Globus pallidus (tissue), 1 donor: ENCODE measurements around the gene LINC01488.
A peak's percentile ranks its signal among the peaks of the same experiment; 100 is the strongest.

Experiments
- DNase-seq: peaks from one replicate; pipeline ENCODE4 v3.0.0-alpha.2; 2015; ENCODE audit warnings: low spot score

The LINC01488 gene

GRCh38 chr11:69530278-69531070, 49.0 kb downstream of the LINC01488 start:
- peak; percentile 57 for DNase-seq

DNA sequence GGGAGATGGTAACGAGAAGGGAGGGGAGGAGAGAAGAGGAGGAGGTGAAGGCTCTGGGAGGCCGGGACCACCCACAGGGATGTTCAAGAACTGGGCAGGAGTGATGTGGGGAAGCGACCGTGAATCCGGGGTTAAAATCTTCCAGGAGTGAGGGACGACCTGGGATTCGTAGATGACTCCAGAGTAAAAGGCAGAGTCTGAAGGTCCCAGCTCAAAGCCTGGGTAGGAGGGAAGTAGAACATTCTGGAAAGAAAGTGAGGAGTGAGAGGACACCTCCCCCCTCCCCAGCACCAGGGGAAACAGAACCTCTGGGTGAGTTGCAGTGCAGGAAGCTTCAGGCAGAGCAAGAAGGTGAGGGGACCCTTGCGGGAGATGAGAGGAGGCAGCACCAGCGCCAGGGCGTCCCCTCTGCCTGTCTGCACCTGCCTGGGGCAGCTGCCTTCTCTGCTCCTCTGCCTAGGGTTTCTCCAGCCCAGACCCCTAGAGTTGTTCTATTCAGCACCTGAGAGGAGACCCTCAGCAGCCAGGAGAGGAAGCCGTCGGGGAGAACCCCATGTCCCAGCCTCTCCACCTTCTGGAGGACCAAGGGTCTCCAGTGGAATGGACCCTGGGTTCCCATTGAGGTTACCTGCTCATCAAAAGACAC, 49.7 kb downstream of the LINC01488 start:
- DNase-seq = no peak

DNA sequence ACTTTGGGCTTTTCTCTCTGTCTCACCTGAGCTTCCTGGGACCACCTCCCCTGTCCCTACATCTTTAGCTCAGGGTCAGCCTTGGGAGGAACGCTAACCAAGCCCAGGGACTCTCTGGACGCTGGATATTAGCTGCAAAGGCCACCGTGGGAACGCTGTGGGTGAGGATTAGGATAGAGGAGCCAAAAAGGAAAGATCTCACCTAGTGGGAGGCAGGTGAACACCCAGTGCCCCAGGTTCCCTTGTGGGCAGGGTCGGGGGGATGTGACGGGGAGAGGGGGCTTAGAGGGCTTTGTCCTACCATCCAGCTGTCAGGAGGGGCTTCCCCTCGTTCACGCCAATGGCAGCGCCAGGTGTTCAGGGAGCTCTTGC, 50.2 kb downstream of the LINC01488 start:
- no peak for DNase-seq

GRCh38 chr11:69533296-69534165, 52.1 kb downstream of the LINC01488 start:
- no peak for DNase-seq

- no peak for DNase-seq
Measured at GRCh38 chr11:69534166-69534530, 52.7 kb downstream of the LINC01488 start.

GRCh38 chr11:69535908-69536307, 54.4 kb downstream of the LINC01488 start:
- DNase-seq = no peak

DNA sequence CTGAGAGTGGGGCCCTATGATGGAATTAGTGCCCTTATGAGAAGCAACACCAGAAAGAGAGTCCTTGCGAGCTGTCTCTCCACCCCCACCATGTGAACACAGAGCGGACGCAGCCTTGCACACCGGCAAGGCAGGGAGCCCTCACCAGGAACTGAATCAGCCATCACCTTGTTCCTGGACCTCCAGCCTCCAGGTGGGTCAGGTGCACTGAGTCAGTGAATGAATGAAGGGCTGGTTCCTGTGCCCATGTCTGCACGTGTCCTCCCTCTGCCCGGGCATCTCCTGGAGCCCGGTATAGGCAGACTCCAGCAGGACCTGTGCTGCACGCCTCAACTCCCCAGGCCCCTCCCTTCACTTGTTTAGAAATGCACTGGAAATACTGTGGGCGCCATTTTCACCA, 54.9 kb downstream of the LINC01488 start:
- no peak for DNase-seq

- DNase-seq = no peak
Measured at GRCh38 chr11:69537126-69537525, 55.7 kb downstream of the LINC01488 start.

GRCh38 chr11:69537855-69538640, 56.6 kb downstream of the LINC01488 start:
- DNase-seq = no peak

DNA sequence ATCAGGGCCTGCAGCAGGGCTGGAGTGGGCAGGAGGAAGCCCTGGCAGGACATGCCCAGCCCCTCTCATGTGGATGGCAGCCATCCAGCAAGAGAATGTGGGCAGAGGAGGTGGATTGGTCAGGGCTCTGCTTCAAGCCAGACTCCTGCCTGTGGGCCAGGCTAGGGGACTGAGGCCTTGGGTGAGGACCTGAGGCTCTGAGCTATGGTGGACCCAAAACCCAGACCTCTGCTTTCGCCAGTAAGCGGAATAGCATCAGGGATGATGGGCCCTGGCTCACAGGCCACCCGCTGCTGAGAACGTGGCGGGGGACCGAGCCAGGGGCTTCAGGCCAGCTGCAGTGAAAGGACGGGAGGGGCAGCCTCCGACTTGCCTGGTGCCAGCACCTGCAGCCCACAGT, 57.4 kb downstream of the LINC01488 start:
- no peak for DNase-seq

GRCh38 chr11:69539416-69540117, 58.1 kb downstream of the LINC01488 start:
- DNase-seq = peak; percentile 67

- DNase-seq = no peak
Measured at GRCh38 chr11:69540118-69541000, 58.9 kb downstream of the LINC01488 start.

GRCh38 chr11:69541001-69541285, 59.5 kb downstream of the LINC01488 start:
- no peak for DNase-seq

DNA sequence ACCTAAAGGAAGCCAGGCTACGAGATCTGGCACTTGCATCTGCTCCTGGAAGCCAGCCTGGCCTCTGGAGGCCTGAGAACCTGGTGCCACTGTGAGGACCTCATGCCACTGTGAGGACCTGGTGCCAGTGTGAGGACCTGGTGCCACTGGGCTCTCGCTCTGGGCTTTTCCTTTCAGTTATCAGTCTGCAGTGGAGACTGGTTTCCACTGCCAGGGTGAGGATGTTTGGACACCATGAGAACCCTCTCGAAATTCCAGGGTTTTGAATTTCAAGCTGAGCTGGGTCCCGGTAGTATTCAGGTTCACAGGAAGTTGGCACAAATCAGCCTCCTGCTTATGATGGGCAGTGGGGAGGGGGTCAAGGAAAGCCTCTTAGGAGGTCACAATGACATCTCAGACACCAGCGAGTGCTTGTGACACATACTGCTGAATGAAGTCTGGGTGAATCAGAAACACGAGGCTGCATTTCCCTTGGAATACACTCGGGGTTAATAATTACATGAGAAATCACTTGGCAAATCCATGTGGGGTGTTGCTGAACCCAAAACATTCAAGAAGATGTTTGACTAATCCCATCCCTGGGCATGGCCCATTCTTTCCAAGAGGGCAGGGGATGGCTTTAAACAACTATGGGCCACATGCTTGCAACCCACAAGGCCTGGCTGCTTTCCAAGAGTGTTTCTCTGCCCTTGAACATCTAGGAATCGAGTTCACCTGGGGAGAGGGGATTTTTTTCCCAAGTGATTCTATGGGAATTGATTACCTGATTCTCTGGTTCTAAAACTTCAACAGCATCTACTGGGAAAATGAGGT, 60.2 kb downstream of the LINC01488 start:
- DNase-seq = no peak

GRCh38 chr11:69542314-69543168, 61.1 kb downstream of the LINC01488 start:
- DNase-seq = no peak
